ENCODE data around the gene DNAH12.
"Not testable (repeated sequence)": the region's sequence is repeated elsewhere in the genome, so short reads cannot be mapped to it uniquely, and the experiment has no call there.

The DNAH12 gene

DNA sequence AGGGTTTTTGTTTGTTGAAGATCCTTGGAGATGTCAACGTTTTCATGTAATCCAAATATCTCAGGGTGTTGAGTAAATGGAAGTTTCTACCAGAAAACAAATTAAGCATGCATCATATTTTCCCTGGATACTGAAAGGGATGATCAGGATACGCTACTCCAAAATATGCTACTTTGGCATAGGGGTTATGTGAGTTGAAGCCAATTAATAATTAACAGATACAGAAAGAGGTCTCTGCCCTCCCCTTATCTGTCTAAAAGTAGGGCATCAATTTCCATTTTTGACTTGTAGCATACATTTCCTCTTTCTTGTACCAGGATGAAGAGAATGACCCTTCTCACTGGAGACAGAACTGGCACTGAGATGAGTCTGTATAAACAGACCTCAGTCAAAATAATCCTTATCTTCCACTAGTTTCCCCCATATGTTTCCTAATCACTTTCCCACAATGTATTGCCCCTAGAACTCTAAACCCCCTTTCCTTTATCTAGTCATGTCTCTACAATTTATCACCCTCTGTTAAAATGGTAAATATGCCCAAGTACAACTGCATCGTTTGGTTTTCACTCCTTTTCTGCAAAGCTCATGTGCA lies 234.3 kb downstream of the DNAH12 start:
- no peak for DNase-seq

DNA sequence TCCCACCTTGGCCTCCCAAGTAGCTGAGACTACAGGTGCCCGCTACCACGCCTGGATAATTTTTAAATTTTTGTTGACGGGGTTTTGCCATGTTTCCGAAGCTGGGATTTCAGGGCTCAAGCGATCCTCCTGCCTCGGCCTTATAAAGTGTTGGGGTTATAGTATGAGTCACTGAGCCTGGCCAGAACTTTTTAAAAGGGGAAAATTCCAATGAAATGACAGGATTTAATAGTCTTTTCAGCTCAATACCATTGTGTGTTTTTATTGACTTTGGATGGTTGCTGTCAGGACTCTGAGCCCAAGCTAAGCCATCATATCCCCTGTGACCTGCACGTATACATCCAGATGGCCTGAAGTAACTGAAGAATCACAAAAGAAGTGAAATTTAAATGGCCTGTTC lies 240.6 kb downstream of the DNAH12 start:
- DNase-seq, result not testable (repeated sequence)

DNA sequence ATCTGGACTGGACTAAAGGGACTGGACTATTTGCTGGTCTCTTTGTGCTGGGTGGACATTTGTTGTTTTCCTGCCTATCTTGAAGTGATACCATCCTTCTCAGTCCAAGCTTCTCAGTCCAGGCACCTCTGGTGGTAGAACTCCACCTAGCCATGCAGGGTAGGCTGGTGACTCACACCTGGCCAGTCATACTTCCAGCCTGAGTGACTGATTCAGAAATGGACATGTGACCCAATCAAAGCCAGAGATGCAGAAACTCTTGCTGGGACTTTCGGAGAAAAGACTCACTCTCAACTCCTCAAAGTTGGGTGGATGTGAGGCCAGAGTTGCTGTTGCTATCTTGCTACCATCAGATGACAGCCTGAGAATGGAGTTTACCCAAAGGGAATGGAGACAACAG lies 246.1 kb downstream of the DNAH12 start:
- DNase-seq, result no peak

DNA sequence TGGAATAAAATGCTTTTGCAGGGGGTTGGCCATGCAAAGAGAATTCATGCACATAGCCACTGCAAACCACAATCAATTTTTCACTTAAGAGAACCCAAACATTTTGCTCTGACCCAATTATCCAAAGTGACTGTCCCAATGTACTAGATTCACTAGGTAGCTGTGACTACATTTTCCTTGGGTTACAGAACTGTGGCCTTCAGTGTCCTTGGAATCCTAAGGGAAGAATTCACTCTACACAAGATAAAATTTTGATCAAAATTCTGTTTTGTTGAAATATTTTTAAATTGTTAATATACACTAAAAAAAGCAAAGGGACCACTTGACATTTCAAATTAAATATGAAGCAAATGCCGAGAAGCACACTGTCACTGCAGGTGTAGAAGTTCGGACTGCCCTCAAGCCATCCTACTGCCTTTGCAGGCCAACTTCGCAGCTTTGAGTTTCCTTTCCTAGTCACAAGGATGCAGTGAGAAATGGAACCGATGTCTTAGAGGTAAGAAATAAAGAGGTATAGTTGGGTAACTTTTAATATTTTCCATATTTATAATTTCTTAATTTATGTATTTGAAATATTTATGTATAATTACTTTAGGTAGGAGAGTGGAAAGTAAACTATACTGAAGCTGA lies 251.1 kb downstream of the DNAH12 start:
- no peak for DNase-seq

DNA sequence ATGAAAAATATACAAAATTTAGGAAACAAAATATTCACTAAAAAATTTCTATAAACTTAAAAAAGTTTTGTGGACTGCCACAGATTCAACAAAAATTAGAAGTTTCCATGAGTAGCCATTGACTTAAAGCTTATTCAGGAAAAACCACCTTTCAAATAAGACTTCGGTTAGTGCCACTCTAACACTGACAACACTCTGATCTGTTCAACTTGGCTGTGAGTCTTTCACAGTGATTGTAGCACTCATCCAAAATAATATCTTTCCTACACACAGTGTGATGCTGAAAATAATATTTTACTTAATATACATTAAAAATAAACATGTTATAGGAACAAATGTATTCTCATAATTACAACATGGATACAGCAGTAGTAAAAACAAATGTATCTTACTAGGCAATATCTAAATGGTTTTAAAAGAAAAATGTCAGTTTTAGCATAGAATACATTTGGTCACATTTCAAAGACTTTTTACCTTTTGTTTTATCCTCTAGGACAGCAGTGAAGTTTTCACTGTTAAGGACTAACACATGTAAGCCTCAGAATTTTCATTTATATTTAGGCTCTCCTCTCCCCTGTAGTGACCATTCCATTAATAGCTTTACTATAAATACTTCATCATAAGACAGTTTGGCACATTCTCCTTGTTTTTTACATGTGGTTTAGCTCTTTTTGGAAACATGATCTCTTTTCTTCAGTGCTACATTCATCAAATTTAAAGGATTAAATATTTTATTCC lies 251.8 kb downstream of the DNAH12 start, which contains the start of gene ASB14:
TSS of gene ASB14 (minus strand) at position 527 of the 738 bp plus-strand sequence. CDS start 652 bp downstream, outside the sequence.
- DNase-seq, result no peak

DNA sequence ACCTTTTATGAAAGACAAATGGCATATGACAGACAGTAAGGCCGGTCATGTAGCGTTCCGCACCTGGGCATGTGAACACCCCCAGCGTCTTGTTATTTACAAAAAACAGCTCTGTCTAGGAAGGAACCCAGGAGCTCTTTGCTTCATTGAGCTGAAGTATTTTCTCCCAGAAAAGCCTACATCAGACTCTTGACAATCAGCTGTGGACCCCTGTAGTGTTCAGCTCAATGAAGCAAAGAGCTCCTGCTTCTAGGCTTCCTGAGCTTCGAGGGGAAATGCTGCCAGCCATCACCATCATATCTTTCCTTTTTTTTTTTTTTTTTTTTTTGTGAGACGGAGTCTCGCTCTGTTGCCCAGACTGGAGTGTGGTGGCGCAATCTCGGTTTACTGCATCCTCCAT lies 255.7 kb downstream of the DNAH12 start:
- DNase-seq, result no peak

DNA sequence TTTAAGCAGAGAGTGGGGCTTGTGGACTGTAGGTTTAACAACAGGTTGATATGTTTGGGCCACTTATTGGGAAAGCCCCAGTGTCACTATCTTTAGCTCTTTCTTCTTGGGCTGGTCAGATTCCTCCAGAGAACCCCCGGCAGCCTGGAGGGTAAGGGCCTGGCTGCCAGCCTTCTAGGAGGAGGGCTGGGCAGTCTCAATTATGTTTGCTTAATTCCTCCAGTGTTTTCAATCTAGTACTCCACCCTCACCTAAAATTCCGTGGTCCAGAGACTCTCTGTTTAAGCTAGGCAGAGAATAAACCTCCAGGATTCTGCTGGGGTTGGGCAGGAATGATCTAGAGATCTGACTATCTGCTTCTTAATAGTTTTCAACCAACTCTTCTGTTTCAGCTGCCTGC lies 256.9 kb downstream of the DNAH12 start:
- no peak for DNase-seq

DNA sequence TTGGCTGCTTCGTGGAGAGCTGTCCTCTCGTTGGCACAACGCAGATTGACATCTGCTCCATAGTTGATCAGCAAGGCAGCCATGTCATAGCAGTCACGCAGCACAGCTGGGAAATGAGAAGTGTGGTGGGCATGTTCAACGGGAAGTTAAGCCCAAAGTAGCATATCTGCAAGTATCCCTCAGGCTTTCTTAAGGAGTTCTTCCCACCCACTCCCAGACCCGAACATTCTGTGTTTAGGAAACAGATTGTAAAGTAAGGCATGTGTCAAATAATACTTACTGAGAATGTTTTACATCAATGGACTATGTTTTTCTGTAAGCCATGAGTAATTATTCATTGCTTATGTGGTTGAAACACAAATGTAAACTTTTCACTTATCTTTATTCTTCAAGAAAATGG lies 260.8 kb downstream of the DNAH12 start:
- DNase-seq, result no peak

DNA sequence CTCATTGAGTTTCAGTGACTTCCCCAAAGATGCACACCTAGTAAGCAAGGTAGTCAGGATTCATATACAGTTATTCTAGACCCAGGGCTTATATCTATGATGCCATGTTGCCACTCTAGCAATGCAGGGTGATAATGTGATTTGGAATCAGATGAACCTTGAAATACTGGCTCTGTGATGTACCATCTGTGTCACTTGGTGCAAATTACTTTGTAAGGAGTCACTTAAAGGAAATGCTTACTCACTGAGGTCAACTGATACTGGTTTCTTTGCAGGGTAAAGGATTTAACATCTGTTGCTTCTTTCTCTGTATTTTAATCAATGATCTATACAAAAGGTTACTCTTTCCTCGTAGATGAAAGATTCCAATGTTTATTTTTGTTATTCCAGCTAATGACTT lies 262.4 kb downstream of the DNAH12 start:
- no peak for DNase-seq

DNA sequence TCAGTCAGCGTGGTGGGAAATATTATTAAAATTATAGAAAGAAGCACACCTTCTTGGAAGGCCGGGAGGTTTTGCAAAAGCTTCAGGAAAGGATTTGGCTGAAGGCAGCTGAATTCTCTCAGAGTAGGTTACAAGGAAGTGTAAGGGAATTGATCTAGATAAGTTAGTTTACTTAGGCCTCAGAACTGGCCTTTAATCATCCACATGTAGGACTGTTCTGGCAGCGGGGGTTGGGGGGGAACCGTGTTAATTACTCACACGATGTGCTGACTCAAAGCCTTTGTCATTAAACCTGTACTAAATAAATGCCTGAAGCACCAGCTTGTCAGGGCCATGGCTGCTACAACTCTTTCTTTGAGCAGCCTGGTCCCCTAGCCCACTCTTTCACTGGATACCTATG lies 264.5 kb downstream of the DNAH12 start:
- no peak for DNase-seq

DNA sequence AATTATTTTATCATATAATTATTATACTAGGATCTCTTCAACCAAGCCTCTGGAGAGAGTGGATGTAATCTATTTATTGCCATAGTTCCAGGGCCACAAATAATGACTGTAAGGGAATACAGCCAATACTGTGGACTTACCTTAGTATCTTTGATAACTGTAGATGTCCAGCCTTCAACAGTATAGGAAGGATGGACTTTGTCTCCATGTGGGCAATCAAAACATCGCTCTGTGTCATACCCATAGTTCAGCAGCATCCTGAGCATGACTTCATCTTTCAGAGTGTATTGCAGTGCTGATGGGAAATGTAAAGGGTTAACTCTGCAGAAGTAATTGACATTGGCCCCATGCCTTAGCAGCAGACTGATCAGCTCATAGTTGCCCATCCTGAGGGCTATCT lies 265.9 kb downstream of the DNAH12 start:
- DNase-seq, result no peak

DNA sequence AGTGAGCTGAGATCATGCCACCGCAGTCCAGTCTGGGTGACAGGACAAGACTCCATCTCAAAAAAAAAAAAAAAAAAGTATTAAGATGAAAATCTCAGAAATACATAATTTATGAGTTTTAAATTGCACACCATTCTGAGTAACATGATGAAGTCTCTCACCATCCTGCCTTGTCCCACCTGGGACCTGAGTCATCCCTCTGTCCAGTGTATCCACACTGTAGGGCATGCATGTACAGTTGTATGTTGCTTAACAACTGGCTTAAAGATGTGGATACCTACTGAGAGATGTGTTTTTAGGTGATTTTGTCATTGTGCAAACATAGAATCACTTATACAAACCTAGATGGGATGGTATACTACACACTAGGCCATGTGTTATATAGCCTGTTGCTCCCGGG lies 268.8 kb downstream of the DNAH12 start:
- DNase-seq, result no peak

DNA sequence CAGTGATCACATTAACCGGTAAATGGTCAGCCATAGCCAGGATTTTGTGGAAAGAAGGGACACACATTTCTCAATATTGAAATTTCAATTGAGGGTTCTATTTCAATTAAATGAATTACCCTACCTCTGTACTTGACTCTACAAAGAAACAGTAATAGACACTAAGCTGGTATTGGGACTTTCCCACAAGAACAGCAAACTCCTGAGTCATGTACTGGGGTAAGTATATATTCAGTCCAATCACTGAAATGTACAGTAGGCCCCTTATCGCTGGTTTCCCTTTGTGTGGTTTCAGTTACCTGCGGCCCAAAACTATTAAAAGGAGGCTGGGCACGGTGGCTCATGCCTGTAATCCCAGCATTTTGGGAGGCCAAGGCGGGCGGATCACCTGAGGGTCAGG lies 269.3 kb downstream of the DNAH12 start:
- DNase-seq, result no peak

DNA sequence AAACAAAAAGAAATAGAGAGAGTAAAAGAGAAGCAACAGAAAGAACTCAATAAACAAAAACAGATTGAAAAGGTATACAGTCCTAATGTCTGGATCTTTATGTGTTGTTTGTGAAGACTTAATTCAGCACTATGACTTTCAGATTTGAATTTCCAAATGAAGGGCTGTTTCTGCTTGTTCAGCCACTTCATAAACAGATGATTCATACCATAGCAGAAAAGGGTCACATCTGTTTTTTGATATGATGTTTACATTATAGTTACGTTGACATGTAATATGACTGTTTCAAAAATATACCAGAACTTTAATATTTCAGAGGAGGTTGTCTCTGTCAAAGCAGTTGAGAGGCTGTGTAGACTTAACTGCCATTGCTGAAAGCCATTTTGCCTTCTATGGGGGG lies 275.7 kb downstream of the DNAH12 start:
- no peak for DNase-seq

DNA sequence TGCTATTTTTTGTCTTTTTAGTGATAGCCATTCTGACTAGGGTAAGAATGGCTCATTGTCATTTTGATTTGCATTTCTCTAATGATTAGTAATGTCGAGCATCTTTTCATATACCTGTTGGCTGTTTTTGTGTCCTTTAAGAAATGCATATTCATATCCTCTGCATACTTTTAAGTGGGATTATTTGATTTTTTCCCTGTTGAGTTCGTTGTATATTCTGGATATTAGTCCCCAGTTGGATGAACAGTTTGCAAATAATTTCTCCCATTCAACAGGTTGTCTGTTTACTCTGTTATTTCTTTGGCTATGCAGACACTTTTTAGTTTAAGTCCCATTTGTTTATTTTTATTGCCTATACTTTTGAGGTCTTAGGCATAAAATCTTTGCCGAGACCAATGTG lies 282.2 kb downstream of the DNAH12 start:
- no peak for DNase-seq

DNA sequence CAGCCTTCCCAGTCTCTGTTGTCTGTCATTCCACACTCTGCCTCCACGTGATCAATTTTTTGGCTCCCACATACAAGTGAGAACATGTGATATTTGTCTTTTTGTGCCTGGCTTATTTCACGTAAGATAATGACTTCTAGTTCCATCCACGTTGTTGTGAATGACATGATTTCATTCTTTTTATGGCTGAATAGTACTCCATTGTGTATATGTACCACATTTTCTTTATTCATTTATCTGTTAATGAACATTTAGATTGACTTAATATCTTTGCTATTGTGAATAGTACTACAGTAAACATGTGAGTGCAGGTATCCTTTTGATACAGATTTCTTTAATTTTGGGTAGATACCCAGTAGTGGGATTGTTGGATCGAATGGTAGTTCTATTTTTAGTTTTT lies 283.0 kb downstream of the DNAH12 start:
- DNase-seq, result no peak

DNA sequence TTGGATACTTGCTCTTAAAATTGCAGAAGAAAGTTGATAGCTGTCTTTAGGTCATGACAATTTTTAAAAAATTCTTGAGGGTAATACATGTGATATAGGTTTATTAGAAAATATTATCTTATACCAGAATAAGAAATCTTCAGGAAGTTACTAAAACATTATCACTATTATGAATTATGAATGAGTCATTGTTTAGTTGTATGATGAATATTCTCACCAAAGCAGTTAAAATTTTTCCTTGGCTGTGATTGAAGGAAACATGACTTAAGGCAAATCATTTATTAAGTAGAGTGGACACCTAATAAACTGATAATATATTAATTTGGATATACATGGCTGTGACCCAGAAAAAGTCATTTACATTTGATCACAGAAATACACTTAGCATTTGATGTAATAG lies 286.5 kb downstream of the DNAH12 start:
- DNase-seq, result no peak

DNA sequence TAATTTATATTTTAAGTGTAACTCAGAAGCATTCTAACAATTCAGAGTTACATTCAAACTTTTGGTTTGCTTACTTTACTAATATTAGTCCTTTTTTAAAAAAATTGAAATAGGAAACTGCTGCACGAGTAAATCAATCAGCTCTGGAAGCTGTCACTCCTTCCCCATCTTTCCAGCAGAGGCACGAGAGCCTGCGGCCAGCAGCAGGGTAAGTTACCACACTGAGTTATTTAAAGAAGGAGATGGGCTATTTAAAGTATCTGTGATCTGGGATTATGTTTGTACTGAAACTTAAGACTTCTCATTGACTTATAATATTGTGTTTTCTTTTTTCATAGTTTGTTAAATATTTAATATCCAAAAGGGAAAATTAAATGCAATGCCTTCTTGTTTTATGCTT lies 287.3 kb downstream of the DNAH12 start:
- no peak for DNase-seq

DNA sequence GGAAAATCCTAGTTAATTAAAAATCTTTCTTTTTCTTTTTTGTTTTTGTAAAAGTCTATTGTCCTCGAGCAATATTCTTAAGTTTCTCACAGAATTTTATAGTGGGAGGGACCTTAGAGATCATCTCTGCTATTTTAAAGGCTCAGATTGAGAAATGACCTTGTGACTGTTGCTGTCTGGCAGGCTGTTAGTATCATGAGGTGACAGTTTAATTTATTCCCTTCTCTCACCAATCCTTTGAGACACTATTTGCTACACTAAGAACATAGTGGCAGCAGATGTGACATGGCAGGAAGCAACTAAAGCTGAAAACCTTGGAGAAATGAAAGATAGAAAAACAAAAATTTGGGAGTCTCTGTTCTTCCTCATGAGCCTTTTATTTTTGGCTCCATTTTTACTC lies 291.7 kb downstream of the DNAH12 start:
- no peak for DNase-seq

DNA sequence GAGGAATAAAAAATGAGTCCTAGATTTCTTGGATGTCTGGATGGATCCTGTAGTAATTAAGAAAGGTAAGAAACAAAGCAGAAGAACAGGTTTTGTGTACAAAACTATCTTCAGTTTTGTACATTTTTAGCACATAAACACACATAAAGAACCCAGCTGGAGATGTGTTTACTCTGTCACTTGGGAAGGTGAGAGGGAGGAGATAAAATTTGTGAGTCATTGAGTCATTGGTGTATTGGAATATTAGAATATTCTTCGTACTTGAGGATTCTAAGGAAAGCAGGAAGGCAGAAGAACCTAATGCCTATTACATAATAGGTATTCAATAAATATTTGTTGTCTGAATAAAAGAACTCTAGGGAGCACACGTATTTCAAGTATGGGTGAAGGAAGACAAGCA lies 299.2 kb downstream of the DNAH12 start:
- DNase-seq, result no peak

Measured in CD4-positive, alpha-beta T cell treated with Interleukin-15 for 1 hour (primary cell).